Amygdala (tissue), 56 donors: Measurements from ENCODE around the gene LBH.

Experiments used
- DNase-seq, 56 donors: peaks; one replicate each; lab custom pipeline; 2025; lab: John Stamatoyannopoulos, UW

LBH gene

GRCh38 chr2:30213907-30214463 lies 17.3 kb upstream of the LBH start:
- DNase-seq: no peak

- DNase-seq: no peak
Measured at GRCh38 chr2:30216157-30216556, 15.2 kb upstream of the LBH start.

- peak in 6 of 56 donors; percentile 5 to 55 (median 17) for DNase-seq
Measured at GRCh38 chr2:30217644-30218337, 13.5 kb upstream of the LBH start.

GRCh38 chr2:30218338-30218713 lies 13.0 kb upstream of the LBH start:
- no peak for DNase-seq

- DNase-seq: no peak
Measured at GRCh38 chr2:30218814-30219213, 12.5 kb upstream of the LBH start.

GRCh38 chr2:30219886-30220875 lies 11.2 kb upstream of the LBH start:
- DNase-seq: no peak

- DNase-seq: no peak
Measured at GRCh38 chr2:30221531-30221930, 9.8 kb upstream of the LBH start.

GRCh38 chr2:30222031-30222430 lies 9.3 kb upstream of the LBH start:
- no peak for DNase-seq

- DNase-seq: no peak
Measured at GRCh38 chr2:30222636-30223360, 8.5 kb upstream of the LBH start.

- no peak for DNase-seq
Measured at GRCh38 chr2:30223413-30223874, 7.9 kb upstream of the LBH start.

- DNase-seq: no peak
Measured at GRCh38 chr2:30224151-30224550, 7.2 kb upstream of the LBH start.

- peak in 1 of 56 donors; percentile 14 for DNase-seq
Measured at GRCh38 chr2:30225131-30225762, 6.1 kb upstream of the LBH start.

- no peak for DNase-seq
Measured at GRCh38 chr2:30226144-30227032, 4.9 kb upstream of the LBH start.

- DNase-seq: no peak
Measured at GRCh38 chr2:30229596-30229995, 1.7 kb upstream of the LBH start.

- peak in 17 of 56 donors; percentile 19 to 56 (median 36) for DNase-seq
Measured at GRCh38 chr2:30230497-30231211, 680 bp upstream of the LBH start.

- DNase-seq: peak in 3 of 56 donors; percentile 27 to 55 (median 42)
Measured at GRCh38 chr2:30231996-30232800, 864 bp downstream of the LBH start.

- DNase-seq: peak in 1 of 56 donors; percentile 25
Measured at GRCh38 chr2:30232801-30233130, 1.4 kb downstream of the LBH start.
